SH-SY5Y (cell line): ENCODE results near the gene FBXW5.

Source experiments
- GATA2 ChIP-seq: IDR thresholded peaks from 2 replicates; pipeline ENCODE4 v1.6.1; 2011; ENCODE audit warnings: mild to moderate bottlenecking, low read depth, low read length
- GATA3 ChIP-seq: IDR thresholded peaks from 2 replicates; pipeline ENCODE4 v1.6.1; 2011; ENCODE audit warnings: low read depth, mild to moderate bottlenecking, low read length, moderate library complexity

DNA sequence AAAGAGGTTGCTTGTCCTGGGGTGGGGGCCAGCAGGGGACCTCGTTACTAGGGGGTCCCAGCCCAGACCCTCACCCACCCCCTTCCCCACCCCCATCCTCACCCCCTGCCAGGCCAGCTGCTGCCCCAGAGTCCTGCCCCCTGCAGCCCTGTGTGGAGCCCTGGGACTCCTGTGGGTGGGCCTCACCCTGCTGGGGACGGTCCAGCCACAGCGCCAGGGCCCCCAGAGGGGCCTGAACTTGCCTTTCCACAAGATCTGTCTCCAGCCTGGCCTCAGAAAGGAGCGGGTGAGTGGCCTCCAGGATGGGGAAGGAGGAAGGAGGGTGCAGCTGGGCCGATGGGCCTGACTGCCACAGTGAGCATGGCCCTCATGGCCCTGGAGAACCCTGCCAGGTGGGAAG, 25.2 kb upstream of the FBXW5 start:
- TF ChIP-seq GATA3 (no peak), GATA2 (no peak)
